Stimulated activated CD4-positive, alpha-beta T cell treated with anti-CD3 and anti-CD28 coated beads, Interleukin-2, amount 100 ng/mL, for 24 hours (primary cell): ENCODE results near the gene ADNP.

Experiments
- DNase-seq, 2 donors: peaks; one replicate each; pipeline ENCODE4 v3.0.0-alpha.2; 2020

The ADNP gene

GRCh38 chr20:50870561-50871161 is 60.6 kb downstream of the ADNP start:
- DNase-seq: no peak

- no peak for DNase-seq
Measured at GRCh38 chr20:50868509-50869495, 62.4 kb downstream of the ADNP start.

- no peak for DNase-seq
Measured at GRCh38 chr20:50867805-50868204, 63.4 kb downstream of the ADNP start.

- DNase-seq: no peak
Measured at GRCh38 chr20:50866831-50867230, 64.4 kb downstream of the ADNP start.

- no peak for DNase-seq
Measured at GRCh38 chr20:50866036-50866685, 65.1 kb downstream of the ADNP start.

GRCh38 chr20:50865591-50865990 is 65.6 kb downstream of the ADNP start:
- DNase-seq: no peak

- DNase-seq: no peak
Measured at GRCh38 chr20:50865114-50865513, 66.1 kb downstream of the ADNP start.

- DNase-seq: no peak
Measured at GRCh38 chr20:50862546-50862945, 68.7 kb downstream of the ADNP start.

- no peak for DNase-seq
Measured at GRCh38 chr20:50861012-50861411, 70.2 kb downstream of the ADNP start.

- DNase-seq: no peak
Measured at GRCh38 chr20:50859161-50859560, 72.1 kb downstream of the ADNP start.

- no peak for DNase-seq
Measured at GRCh38 chr20:50858525-50858924, 72.7 kb downstream of the ADNP start.

GRCh38 chr20:50857348-50857747 is 73.9 kb downstream of the ADNP start:
- no peak for DNase-seq

- DNase-seq: no peak
Measured at GRCh38 chr20:50856475-50857041, 74.7 kb downstream of the ADNP start.

GRCh38 chr20:50855498-50856474 is 75.5 kb downstream of the ADNP start:
- DNase-seq: no peak

GRCh38 chr20:50854506-50855249 is 76.6 kb downstream of the ADNP start:
- no peak for DNase-seq

GRCh38 chr20:50852085-50852484 is 79.2 kb downstream of the ADNP start:
- no peak for DNase-seq

GRCh38 chr20:50850721-50851286 is 80.4 kb downstream of the ADNP start:
- DNase-seq: no peak

GRCh38 chr20:50848846-50849673 is 82.2 kb downstream of the ADNP start:
- no peak for DNase-seq

- no peak for DNase-seq
Measured at GRCh38 chr20:50848341-50848808, 82.9 kb downstream of the ADNP start.
